ENCODE data around the gene TBX18.

Gene TBX18

DNA sequence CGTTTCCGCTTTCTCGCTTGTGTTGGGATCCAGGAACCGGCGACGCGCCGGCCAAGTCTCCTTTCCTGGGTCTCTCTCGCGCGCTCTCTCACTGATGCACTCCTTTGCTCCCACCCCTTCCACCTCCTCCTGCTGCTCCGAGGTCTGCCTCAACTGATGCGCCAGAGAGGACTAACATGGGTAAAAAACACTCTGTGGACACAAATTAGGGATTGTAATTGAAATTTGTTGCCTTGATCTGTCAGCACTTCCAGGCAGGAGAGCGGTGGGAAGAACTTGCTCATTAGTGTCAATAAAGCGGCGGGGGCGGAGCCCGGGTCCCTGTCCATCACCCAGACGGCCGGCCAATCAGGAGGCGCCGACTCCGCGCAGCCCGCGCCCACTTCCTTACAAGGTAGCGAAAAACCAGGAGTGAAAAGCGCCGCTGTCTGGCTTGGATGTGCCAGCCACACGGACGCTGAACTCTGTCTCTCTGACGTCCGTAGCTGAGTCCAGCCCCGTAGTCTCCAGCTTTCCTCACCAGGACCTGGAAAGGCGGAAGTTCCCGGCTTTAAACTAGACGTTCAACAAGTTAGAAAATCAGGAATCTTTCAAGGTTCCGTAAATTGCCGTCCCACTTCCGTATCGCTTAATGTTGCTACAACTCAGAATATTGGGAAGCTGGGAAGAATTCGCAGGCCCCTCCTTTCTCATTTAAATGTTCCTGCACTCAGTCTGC lies at the start of gene TBX18:
TSS of gene TBX18 (minus strand) at position 267 of the 718 bp plus-strand sequence. CDS start 417 bp downstream, outside the sequence.
- peak; percentile 56 for DNase-seq

DNA sequence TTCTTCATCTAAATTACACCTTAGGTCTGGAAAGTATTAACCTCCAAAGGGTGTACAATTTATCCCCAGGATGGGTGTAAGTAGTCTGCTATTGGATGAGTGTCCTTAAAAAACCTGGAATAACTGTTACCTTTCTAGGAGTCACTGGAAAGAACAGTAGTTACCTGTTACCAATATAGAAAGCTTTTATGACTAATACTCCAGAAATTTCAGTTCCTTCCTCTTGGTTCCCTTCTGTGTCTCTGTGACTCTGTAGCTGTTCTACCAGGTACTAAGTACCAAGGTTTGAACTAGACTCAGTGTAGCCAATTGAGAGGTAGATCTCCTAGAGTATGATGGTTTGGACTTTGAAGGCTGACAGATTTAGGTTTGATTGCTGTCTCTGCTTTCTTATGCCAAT lies 47.0 kb upstream of the TBX18 start:
- no peak for DNase-seq

DNA sequence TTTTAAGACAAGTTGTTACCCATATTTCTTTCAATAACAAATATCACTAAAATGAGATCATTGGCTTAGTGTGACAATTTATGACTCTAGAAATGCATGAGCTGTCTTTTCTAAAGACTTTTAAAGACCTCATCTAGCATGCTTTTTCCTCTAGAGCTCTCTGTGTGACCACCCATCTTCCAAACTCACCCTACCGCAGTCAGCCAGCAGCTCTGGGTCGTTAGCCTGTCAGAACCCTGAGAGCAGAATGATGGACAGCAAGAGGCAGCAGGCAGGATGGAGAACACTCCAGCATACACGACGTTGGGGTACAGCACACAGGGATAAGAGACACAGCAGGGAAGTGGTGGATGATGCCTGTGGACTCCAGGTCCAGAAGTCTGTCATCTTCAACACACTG lies 45.1 kb upstream of the TBX18 start:
- no peak for DNase-seq

DNA sequence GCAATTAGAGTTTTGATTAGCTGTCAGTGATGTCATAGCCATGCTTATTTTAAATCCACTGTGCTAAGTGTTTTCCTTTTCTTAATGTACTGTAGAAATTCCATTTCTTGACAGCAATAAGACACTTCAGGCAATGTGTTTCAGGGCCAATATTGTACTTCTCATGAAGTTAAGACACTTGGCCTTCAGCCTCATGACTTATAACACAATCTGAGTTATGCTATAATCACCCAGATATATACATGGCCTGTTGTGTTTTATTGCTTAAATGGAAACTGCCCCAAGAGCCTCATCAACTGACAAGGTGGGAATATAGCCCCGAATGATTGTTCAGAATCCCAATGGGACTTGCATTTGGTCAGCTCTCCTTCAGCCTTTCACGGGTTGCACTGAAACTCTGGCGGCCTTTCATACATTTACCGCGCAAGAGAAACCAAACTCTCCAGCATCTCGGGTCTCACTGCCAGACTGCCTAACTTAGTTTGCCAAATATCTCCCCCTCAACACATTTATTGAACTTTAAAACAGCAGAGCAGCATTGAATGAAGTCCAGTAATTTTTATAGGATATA lies 44.2 kb upstream of the TBX18 start:
- DNase-seq, result no peak

DNA sequence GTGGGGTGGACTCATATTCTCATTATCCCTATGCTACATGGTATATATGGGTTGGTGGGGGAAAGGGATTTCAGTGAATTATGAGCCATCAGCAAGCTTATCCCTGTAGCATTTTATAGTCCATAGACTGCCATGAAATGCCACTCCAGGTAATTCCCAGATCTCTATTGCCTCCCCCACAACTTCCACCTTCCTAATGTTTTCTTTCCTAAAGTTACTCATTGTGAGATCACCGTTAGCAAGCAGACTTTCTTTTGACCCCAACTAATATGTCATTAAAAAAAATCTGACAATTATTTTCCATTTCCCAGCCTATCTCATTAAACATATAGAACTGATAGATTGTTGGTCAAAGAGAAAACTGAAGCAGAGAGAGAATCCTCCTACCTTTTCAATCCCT lies 40.7 kb upstream of the TBX18 start:
- no peak for DNase-seq

DNA sequence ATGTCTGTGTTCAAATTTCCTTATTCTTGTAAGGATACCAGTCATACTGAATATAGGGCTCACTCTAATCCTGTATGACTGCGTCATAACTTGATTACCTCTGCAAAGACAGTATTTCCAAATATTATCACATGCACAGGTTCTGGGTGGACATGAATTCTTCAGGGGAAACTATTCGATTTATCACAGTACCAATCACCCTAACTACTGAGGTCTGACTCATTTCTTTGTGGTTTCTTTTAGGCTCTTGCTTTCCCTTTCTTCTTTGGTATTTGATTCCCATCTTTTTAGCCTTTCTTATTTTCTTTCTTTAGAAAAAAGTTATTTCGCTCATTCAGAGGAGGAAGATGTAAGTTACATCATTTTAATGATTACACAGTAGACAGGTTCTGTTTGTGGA lies 40.3 kb upstream of the TBX18 start:
- DNase-seq, result no peak

DNA sequence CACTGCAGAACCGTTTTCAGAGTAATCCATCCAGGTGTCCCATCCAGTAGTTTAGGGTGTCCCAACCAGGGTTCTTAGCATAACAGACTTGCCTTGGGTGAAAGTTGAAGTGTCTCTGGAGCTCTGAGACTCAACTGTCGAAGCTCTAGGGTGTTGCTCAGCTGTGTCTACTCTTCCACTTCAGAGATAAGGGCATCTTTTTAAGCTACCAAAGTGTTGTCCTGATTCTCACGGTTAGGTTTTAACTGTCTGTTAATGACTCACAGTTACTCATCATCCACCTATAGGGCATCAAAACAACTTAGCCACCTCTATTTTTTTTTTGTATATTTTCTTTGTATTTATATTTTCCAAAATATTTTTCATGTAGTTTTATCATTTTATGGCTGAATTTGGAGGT lies 36.9 kb upstream of the TBX18 start:
- no peak for DNase-seq

DNA sequence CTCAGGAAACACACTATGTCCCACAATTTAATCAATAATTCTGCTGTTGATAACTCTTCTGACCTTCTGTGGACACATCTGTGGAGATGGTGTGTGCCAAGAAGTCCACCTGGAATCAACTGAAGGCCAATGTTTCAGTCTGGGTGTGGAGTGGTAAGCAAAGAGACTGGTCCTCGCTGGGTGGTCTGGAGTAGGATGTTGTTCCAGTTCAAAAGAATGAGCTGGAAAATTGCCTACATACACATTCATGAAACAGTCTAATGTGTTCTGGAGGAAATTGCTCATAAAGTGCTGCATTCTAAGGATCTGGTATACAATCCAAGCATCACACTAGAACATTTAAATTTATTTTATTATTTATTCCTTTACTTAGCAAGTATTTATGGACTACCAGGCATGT lies 33.9 kb upstream of the TBX18 start:
- no peak for DNase-seq

DNA sequence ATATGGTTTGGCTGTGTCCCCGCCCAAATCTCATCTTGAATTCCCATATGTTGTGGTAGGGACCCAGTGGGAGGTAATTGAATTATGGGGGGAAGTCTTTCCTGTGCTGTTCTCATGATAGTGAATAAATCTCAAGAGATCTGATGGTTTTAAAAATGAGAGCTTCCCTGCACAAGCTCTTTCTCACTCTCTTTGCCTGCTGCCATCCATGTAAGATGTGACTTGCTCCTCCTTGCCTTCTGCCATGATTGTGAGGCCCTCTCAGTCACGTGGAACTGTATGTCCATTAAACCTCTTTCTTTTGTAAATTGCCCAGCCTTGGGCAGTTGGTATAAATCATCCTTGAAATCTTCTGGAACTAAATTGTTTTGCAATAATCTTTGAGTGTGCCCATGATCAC lies 31.9 kb upstream of the TBX18 start:
- no peak for DNase-seq

DNA sequence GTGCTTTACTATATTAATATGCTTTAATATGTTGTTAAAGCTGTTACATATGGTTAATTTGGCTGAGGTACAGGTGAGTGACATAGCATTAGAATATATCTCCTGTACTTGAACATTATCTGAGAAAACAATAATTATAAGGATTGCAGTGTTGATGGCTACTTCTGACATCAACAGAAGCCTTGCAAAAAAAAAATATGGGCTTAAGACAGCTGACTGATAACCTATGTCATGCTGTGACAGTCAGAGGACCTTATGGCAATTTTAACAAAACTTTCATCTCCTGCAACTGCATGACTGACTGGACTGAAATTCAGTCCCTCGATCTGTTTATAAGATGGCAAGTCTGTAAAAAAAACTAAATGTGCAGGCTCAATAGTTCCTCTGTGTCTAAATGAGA lies 27.5 kb upstream of the TBX18 start:
- DNase-seq, result no peak

DNA sequence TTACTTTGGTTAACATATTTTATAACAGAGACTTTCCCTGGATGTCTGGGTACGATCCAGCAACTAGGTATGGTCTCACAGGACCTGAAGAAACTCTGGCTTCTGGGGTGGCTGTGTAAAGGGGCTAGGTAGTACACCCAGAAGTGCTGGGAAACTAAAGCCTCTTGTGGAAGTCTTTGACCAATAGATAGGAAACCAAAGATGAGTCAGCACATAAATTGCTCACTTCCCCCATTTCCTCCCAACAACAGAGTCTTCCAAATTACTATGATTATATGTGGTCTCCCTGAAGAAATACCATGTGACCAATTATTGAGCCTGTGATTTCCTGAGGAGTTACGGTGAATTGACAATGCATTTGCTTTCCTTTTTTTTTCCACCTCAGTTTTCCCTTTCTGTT lies 26.8 kb upstream of the TBX18 start:
- DNase-seq, result no peak

DNA sequence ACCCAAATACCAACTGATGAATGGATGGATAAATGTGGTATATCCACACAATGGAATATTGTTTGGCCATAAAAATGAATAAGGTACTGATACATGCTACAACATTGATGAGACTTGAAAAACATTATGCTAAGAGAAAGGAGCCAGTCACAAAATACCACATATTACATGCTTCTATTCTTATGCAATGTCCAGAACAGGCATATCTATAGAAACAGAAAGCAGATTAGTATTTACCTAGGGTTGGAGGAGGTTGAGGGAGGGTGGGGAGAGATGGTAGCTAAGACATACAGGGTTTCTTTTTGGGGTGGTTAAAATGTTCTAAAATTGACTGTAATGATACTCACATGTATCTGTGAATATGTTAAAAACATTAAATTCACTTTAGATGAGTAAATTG lies 24.8 kb upstream of the TBX18 start:
- no peak for DNase-seq

DNA sequence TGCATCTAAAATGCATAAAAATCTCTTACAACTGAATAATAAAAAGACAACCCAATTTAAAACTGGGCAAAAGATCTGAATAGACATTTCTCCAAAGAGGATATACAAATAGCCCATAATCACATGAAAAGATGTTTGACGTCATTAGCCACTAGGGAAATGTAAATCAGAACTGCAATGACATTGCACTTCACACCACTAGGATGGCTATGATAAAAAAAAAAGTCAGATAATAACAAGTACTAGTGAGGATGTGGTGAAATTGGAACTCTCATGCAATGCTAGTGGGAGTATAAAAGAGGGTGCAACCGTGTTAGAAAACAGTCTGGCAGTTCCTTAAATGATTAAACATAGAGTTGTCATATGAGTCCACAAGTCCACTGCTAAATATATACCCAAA lies 24.3 kb upstream of the TBX18 start:
- no peak for DNase-seq

DNA sequence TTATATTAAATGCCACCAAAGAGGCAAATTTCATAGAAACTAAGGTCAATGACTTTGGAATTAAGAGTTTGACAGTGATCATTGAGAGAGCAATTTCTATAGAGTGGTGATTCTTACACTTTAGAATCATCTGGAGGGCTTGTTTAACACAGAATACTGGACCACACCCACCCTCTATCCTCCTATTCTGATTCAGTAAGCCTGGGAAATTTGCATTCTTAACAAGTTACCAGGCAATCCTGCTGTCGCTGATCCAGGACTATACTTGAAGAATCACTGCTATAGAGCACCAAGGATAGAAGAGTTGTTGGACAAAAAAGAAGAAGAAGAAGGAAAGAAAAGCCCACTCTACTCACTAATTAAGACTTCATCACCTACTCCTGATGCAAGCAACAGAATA lies 21.3 kb upstream of the TBX18 start:
- no peak for DNase-seq

DNA sequence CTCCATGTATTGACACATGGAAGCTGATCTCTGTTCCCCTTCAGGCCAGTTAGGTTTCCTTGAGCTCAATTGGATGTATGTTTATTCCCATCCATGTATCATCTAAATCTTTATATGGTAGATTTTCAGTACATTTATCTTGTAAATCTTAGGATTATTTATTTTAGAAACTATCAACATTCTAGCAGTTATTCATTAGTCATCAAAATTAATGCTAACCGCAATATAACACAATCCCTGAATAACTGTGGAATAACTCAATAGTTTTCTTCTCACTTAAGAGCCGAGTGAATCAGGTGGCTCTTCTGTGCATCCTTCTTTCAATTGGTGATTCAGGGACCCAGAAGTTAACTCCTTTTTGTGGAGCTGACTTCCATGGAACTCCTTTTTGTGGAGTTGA lies 15.5 kb upstream of the TBX18 start:
- no peak for DNase-seq

DNA sequence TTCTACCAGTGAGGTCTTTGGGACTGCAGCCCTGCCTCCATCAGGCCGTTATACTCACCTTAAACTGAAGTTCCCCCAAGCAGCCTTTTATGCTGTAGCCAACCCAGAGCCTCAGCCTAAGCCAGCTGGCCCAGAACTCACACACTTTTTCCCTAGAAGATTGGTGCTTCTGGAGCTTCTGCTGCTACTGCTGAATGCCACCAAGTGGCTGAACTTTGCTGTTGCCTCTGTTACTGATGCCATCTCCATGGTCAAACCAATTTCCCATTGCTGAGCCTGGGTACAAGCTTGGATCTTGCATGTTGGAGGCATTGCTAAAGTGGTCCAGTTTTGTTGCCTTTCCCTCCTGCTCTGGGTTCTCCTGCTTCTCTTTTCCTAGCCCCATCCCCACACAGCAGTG lies 15.0 kb upstream of the TBX18 start:
- DNase-seq, result no peak

DNA sequence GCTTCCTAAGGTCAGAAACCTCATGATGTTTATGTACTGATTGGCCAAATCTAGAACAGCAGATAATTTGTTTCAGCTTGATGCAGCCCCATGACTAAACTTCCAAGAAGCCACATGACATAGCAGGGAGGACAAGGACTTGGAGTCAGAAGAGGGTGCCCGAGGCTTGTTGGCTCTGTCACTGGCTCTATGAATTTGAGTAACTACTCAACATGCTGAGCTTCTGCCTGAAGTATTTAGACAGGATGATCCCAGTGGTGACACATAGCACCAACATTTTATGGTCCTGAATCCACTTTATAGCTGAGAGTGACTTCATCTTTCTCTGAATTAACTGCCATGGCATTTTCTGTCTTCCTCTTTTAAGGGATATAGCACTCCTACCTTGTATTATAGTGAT lies 13.5 kb upstream of the TBX18 start:
- no peak for DNase-seq

DNA sequence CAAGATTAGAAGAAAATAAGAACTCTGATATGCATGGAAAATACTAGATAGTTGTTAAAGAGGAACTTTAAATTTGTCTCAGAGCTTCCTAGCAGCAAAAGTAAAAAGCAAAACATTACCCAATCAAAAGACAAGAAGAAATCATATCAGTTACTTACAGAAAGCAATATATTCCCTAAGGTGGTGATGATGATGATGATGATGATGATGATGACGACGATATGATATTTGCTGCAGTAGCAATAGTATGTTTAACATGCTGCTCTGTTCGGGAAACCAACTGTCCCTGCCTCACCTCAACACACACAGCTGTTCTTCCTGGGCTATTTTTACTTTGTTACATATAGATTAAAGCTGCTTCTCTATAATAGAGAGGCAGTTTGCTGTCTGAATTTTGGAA lies 12.0 kb upstream of the TBX18 start:
- DNase-seq, result no peak

DNA sequence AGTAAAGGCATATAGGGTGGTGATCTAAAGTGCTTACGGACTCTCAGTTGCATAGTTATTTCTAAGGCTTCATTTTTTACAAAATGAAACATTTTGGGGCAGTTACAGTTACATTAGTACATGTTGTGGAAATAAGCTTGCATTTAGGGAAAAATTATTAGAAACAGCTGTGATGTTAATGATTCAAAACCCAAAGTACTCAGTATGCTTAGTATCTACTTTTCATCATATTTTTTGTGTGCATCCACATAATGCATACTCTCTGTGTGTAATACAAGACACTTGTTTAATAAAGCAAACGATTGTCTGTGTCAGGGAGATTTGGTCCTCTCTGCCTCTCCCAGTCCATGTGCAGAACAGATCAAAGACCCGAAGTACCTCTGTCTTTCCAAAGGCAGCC lies 11.4 kb upstream of the TBX18 start:
- no peak for DNase-seq

DNA sequence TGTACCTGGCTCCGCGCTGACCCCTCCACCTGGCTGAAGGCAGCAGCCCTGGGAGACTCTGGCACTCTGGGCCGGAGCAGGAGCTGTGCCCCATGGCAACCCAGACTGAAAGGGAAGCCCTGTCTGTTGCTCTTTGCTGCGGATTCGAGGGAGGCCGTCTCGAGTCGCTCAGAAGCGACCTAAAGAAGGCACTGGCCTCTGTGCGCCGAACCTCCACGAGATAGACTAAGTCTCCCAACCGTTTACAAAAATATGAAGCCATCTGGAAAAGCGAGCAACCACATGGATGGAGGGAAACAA lies 10.5 kb upstream of the TBX18 start:
- no peak for DNase-seq

DNA sequence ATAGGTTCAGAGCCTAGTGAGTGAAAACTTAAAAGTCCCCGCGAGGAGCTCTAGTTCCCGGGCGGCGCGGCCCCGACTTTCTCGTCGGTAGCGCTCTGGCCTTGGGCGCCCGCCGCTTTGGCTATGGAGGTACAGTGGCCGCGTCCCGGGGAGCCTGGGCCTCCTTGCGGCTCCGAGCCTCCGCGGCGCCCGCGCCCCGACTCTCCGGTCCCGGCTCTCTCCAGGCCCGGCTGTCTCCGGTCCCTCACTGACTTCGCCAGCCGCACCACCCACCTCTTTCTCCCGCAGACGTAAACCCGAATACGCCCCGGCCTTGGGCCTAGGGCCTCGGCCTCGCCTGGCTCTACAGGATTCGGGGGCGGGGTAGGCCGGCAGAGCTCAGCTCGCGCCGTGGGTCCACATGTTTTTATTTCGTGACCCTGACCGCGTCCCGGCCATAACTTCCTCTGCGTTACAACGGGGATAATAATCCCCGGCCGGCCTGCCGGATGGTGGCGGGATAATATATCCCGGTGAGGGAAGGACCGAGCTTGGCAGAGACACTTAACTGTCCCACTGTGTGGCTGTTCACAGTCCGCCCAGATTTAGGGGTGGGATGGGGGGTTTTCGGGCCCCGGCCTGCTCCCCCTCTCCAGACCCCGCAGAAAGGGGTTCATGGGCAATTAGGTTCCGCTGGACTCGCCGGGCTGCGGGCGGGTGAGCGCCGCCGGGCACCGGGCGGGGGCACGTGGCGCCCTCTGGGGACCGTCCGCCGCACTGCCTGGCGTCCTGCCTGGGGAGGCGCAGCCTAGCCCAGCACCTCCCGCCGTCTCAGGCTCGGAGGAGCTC lies 10.0 kb upstream of the TBX18 start:
- DNase-seq, result no peak

DNA sequence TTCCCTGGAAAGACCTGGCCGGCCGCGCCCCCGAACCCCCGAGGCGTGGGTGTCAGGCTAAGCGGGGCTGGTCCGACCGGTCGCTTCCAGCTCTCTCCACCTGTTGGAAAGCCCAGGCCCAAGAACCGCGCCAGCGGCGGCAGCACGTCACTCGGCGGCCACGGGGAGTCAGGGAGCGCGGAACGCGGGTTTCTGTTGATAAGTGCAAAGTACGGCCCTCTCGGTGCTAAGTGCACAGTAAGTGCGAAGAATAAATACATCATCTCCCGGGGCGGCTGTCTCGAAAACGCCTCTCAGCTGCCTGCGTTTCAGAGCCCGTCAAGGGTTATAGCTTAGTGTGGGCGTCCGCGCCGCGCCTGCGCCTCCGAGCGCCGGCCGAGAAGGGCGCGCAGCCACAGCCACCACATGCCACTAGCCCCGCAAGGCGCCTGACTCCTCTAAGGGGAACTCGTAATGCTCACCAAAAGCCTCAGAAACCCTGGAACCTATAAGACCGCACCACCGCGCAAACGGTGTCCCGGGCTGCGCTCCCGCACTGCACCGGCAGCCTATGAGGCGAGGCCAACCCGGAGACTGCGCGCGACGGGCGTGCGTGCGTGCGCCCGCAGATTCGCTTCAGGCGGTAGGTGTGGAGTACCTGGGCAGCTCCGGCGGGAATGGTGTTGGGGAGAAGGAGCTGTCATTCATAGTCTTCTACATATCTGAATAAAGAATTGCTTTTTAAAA lies 9.2 kb upstream of the TBX18 start:
- no peak for DNase-seq

DNA sequence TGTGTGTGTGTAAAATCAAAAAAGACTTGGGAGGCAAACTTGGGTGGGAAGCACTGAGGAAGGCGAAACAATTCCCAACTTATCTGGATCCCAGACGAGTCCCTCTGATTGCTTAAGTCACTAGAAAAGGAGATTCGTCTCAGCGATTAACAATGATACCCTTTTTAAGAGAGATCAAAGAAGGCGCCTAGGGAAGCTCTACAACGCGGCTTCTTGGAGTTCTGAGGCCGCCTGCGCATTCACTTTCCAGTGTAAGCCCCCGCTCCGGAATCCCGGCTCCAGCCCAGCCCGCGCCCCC lies 8.7 kb upstream of the TBX18 start:
- DNase-seq, result no peak

Measured in kidney glomerular epithelial cell (primary cell).